Psoas muscle (tissue), 8 donors: ENCODE measurements around the gene INPP5E. TPM values are rescaled to one million over a fixed set of nuclear protein-coding genes. Genes with fewer than 3 reads are reported as not detected.

Source experiments
- ATAC-seq, 4 donors: fragments of 200-7000 bp; cut with Tn5 transposase; one replicate each; pipeline ENCODE4 v1.9.1; 2020; ENCODE audit warnings: moderate library complexity in 3 of 4, mild to moderate bottlenecking in 2 of 4
- DNase-seq, 2 donors: peaks; one replicate each; pipeline ENCODE4 v3.0.0-alpha.2; 2020
- H3K27ac ChIP-seq: fragments of 200-600 bp; one replicate; pipeline ENCODE4 v1.8.0; 2022
- H3K27me3 ChIP-seq, 3 donors: fragments of 200-600 bp in 1 of 3; one replicate each; pipeline versions ENCODE4 v1.6.1 to v1.8.0; 2013 to 2022; ENCODE audit warnings: low read length in 2 of 3, mild to moderate bottlenecking in 2 of 3, moderate library complexity in 1 of 3; ENCODE audit not compliant: insufficient read depth in 3 of 3
- H3K36me3 ChIP-seq, 2 donors: fragments of 200-600 bp in 1 of 2; one replicate each; pipeline versions ENCODE4 v1.6.1 to v1.8.0; 2013 to 2022; ENCODE audit warnings: low read depth in 1 of 2, mild to moderate bottlenecking in 1 of 2, moderate library complexity in 1 of 2; ENCODE audit not compliant: insufficient read depth in 1 of 2
- H3K4me1 ChIP-seq: fragments of 200-600 bp; one replicate; pipeline ENCODE4 v1.8.0; 2022
- H3K4me3 ChIP-seq: fragments of 200-600 bp; one replicate; pipeline ENCODE4 v1.8.0; 2022; ENCODE audit warnings: mild to moderate bottlenecking
- H3K9me3 ChIP-seq: fragments of 200-600 bp; one replicate; pipeline ENCODE4 v1.8.0; 2022
- CTCF ChIP-seq: fragments of 200-600 bp; IDR thresholded peaks from one replicate; pipeline ENCODE4 v1.8.0; 2022; ENCODE audit warnings: antibody characterized with exemption
- WGBS, 3 donors: extraction: QIAGEN DNeasy Blood & Tissue Kit; methylation state at CpG; one replicate each; pipeline versions ENCODE4 v1.1.6 to v1.1.7; 2013; 5-methylcytosine and 5-hydroxymethylcytosine counted together
- intact Hi-C, 2 donors: fragments of 100-400 bp; cut with DNase I; formaldehyde crosslinking; loops; one replicate each; pipeline versions ENCODE4 v1.11.0 to v1.14.2; 2022
- polyA plus RNA-seq, 3 donors: library from polyadenylated mRNA; stranded (reverse); fragments of 200-250 nt; gene quantifications; one replicate each; pipeline ENCODE4 v1.2.3, GENCODE V29; 2013
- total RNA-seq, 4 donors: library from RNA; stranded (reverse); fragmentation: NEBNext Ultra II Directional in 2 of 4; extraction: Animal tissue kit (Norgen Biotek cat#: 25700) in 2 of 4; gene quantifications; one replicate each; pipeline versions ENCODE4 v1.2.1 to v1.2.4, GENCODE V29; 2021 to 2023
- donor health status: healthy with polysubstance abuse.
- donor health status: DM: no; HTN: no; CAD: no; lungs with moderate emphysema.
- donor health status: Bipolar disorder and iron deficiency.
- donor health status: healthy.
- donor health status: DM: yes; HTN: yes; CAD: no.
- donor health status: DM: no; HTN: no; CAD: no.
- donor health status: DM: no; HTN: no; CAD: no.
- donor health status: DM: yes; HTN: yes; CAD: no.

The INPP5E gene
- total and polyA plus RNA-seq, 7 donors = 4.7 to 9.6 (median 5.3) TPM

- intact Hi-C loops = no loop called here
- no peaks in the 10 kb centered on the region for H3K4me1 ChIP-seq
- H3K4me3 ChIP-seq = no peak overlapping the region
- WGBS, 3 donors = 87 to 92% (median 91%) methylated on average over 14 of the region's 14 CpGs
- DNase-seq = no peak
- no peaks in the 10 kb centered on the region for H3K9me3 ChIP-seq
- no peak for ATAC-seq
- no peak overlapping the region for H3K27ac ChIP-seq
- no peaks in the 10 kb centered on the region for H3K27me3 ChIP-seq
- TF ChIP-seq CTCF = no peak
- peaks cover 5 to 94% of the 10 kb centered on the region in 2 donors for H3K36me3 ChIP-seq
Measured at GRCh38 chr9:136389396-136389795, 50.2 kb downstream of the INPP5E start.

- DNase-seq (peak in 1 of 2 donors; percentile 46), ATAC-seq (no peak)
- intact Hi-C loops = no loop called here
- Histone ChIP-seq H3K9me3 (no peaks in the 10 kb centered on the region), H3K27ac (no peak overlapping the region), H3K27me3 (no peaks in the 10 kb centered on the region), H3K36me3 (peaks cover 11 to 91% of the 10 kb centered on the region in 2 donors), H3K4me1 (no peaks in the 10 kb centered on the region), H3K4me3 (no peak overlapping the region)
- WGBS, 3 donors = 93 to 96% (median 95%) methylated on average over 13 to 19 of the region's 19 CpGs
- TF ChIP-seq CTCF = no peak
Measured at GRCh38 chr9:136387217-136387616, 52.4 kb downstream of the INPP5E start.

GRCh38 chr9:136386018-136386417 is 53.6 kb downstream of the INPP5E start:
- no peak for ATAC-seq
- H3K9me3 ChIP-seq = no peaks in the 10 kb centered on the region
- H3K36me3 ChIP-seq = peaks cover 11 to 91% of the 10 kb centered on the region in 2 donors
- no peaks in the 10 kb centered on the region for H3K27me3 ChIP-seq
- H3K4me1 ChIP-seq = no peaks in the 10 kb centered on the region
- H3K4me3 ChIP-seq = no peak overlapping the region
- intact Hi-C loops = no loop called here
- no peak for TF ChIP-seq CTCF
- H3K27ac ChIP-seq = no peak overlapping the region
- WGBS, 3 donors = 89 to 94% (median 90%) methylated on average over 13 of the region's 13 CpGs
- DNase-seq = no peak

GRCh38 chr9:136385015-136385414 is 54.6 kb downstream of the INPP5E start:
- DNase-seq (no peak), ATAC-seq (no peak)
- Histone ChIP-seq H3K27ac (no peak overlapping the region), H3K4me1 (no peaks in the 10 kb centered on the region), H3K4me3 (no peak overlapping the region), H3K36me3 (peaks cover 10 to 95% of the 10 kb centered on the region in 2 donors), H3K27me3 (no peaks in the 10 kb centered on the region), H3K9me3 (no peaks in the 10 kb centered on the region)
- 86 to 92% (median 91%) methylated on average over 11 of the region's 11 CpGs for WGBS, 3 donors
- intact Hi-C loops = no loop called here
- no peak for TF ChIP-seq CTCF

- Histone ChIP-seq H3K27ac (no peak overlapping the region), H3K9me3 (no peaks in the 10 kb centered on the region), H3K27me3 (no peaks in the 10 kb centered on the region), H3K4me3 (no peak overlapping the region), H3K4me1 (no peaks in the 10 kb centered on the region), H3K36me3 (peaks cover 8 to 95% of the 10 kb centered on the region in 2 donors)
- WGBS, 3 donors = 94 to 96% (median 95%) methylated on average over 19 to 20 of the region's 20 CpGs
- ATAC-seq (no peak), DNase-seq (no peak)
- intact Hi-C loops = no loop called here
- no peak for TF ChIP-seq CTCF
Measured at GRCh38 chr9:136383436-136383835, 56.2 kb downstream of the INPP5E start.
